Measurements from ENCODE around the gene MAPK8IP3. TPM values are rescaled to one million over a fixed set of nuclear protein-coding genes. Genes with fewer than 3 reads are reported as not detected.

Gene MAPK8IP3
- total RNA-seq, 4 donors from 2014 or later: 78.1 to 456 (median 193) TPM

DNA sequence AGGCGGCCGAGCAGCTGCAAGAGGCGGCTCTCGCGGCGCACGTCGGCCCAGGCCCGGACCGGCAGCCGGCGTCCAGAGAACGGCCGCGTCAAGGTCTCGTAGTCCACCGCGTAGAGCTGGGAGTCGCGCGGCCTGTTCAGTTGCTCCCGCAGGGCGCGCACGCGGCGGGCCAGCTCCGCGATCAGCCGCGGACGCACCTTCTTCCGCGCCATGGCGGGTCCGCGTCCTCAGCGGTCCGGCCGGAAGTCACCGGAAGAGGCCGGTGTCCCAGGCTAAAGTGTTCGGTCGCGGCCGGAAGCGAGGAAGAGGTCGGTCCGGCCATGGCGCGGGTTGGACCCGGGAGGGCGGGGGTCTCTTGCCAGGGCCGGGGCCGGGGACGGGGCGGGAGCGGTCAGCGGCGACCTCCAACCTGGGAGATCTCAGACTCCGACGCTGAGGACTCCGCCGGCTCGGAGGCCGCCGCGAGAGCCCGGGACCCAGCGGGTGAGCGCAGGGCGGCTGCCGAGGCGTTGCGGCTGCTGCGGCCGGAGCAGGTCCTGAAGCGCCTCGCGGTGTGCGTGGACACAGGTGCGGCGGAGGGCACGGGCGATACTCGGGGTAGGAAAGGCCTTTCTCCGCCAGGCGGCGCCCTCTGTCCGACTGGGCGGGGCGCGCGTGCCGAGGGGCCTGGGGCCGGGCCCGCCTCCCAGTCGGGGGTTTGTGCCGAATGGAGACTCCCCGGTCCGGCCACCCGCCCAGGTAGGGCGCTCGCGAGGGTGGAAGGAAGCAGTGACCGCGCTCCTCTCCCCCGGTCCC, 67.1 kb downstream of the MAPK8IP3 start, which contains the start of gene MRPS34:
Gene MRPS34 (minus strand): TSS at position 227 of the 795 bp plus-strand sequence. CDS start 15 bp downstream, at position 212.
- Histone ChIP-seq H3K4me3 (peak within 1 kb of the TSS; percentile 79 to 99 (median 86)), H3K27me3 (no peaks in the 10 kb centered on the region), H3K9me3 (no peaks in the 10 kb centered on the region), H3K4me1 (peaks cover 0 to 34% (median 19%) of the 10 kb centered on the region in 4 donors), H3K27ac (peak within 1 kb of the TSS; percentile 86 to 99 (median 91)), H3K36me3 (peaks cover 0 to 48% (median 0%) of the 10 kb centered on the region in 3 donors)
- peak; percentile 81 to 91 (median 89) for DNase-seq
- TF ChIP-seq POLR2A (IDR thresholded peaks at IDR 0.05): peak; percentile 69 to 70
- TF ChIP-seq, protein P1, sequence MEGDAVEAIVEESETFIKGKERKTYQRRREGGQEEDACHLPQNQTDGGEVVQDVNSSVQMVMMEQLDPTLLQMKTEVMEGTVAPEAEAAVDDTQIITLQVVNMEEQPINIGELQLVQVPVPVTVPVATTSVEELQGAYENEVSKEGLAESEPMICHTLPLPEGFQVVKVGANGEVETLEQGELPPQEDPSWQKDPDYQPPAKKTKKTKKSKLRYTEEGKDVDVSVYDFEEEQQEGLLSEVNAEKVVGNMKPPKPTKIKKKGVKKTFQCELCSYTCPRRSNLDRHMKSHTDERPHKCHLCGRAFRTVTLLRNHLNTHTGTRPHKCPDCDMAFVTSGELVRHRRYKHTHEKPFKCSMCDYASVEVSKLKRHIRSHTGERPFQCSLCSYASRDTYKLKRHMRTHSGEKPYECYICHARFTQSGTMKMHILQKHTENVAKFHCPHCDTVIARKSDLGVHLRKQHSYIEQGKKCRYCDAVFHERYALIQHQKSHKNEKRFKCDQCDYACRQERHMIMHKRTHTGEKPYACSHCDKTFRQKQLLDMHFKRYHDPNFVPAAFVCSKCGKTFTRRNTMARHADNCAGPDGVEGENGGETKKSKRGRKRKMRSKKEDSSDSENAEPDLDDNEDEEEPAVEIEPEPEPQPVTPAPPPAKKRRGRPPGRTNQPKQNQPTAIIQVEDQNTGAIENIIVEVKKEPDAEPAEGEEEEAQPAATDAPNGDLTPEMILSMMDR (IDR thresholded peaks at IDR 0.05): peak; percentile 78 to 90 (median 82)

DNA sequence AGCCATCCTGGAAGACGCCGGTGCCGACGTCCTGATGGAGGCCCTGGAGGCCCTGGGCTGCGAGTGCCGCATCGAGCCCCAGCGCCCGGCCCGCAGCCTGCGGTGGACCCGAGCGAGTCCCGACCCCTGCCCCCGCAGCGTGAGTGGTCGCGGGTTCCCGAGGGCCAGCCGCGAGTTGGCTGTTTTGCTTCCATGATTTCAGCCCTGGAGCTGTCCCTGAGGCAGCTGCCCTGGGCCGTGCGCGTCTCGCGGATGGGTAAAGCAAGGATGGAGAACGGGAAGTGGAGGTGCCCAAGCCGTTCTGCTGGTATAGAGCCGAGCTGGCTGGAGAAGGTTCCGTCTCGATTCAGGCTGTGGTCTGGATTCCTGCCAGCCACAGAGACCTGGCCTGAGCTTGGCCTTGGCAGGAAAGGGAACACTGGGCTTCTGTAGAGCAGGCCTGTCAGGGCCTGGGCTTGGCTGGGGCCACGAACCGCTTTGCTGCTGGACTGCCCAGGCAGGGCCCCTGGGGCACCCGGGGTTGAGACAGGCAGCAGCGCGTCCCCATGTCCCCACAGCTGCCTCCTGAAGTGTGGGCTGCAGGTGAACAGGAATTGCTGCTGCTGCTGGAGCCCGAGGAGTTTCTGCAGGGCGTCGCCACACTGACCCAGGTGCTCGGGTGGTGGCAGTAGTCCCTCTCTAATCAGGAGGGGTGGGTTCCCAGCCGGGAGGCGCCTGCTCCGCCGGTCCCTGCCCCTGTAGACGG, 67.9 kb downstream of the MAPK8IP3 start:
- Histone ChIP-seq H3K36me3 (peaks cover 0 to 48% (median 0%) of the 10 kb centered on the region in 3 donors), H3K4me3 (peak overlapping the region; percentile 79 to 99 (median 86)), H3K4me1 (peaks cover 0 to 34% (median 19%) of the 10 kb centered on the region in 4 donors), H3K27ac (peak overlapping the region; percentile 86 to 99 (median 91)), H3K9me3 (no peaks in the 10 kb centered on the region), H3K27me3 (no peaks in the 10 kb centered on the region)
- DNase-seq: peak in 2 of 3 donors; percentile 42 to 70
- TF ChIP-seq POLR2A (IDR thresholded peaks at IDR 0.05): no peak
- TF ChIP-seq, protein P1 (IDR thresholded peaks at IDR 0.05): no peak

DNA sequence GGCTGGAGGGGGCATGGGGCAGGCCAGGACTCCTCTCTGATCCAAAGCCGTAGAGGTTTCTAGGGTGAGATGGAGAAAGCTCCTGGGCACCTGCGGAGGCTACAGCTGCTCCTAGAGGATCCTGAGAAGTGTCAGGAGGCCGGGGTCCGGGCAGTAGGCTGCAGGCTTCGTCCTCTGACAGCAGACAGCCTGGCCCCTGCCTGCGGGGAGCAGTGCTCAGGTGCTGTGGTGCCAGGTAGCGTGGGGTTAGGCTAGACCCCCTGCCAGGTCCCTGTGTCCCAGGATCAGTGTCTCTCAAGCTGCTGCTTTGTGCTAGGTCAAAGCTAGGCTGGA, 68.4 kb downstream of the MAPK8IP3 start:
- H3K27me3 ChIP-seq: no peaks in the 10 kb centered on the region
- DNase-seq: no peak
- no peak for TF ChIP-seq POLR2A (IDR thresholded peaks at IDR 0.05)
- TF ChIP-seq, protein P1 (IDR thresholded peaks at IDR 0.05): no peak
- peaks cover 0 to 48% (median 0%) of the 10 kb centered on the region in 3 donors for H3K36me3 ChIP-seq
- peaks cover 0 to 34% (median 19%) of the 10 kb centered on the region in 4 donors for H3K4me1 ChIP-seq
- no peak overlapping the region for H3K27ac ChIP-seq
- H3K9me3 ChIP-seq: no peaks in the 10 kb centered on the region
- peak overlapping the region in 3 of 4 donors; percentile 79 to 99 (median 83) for H3K4me3 ChIP-seq

DNA sequence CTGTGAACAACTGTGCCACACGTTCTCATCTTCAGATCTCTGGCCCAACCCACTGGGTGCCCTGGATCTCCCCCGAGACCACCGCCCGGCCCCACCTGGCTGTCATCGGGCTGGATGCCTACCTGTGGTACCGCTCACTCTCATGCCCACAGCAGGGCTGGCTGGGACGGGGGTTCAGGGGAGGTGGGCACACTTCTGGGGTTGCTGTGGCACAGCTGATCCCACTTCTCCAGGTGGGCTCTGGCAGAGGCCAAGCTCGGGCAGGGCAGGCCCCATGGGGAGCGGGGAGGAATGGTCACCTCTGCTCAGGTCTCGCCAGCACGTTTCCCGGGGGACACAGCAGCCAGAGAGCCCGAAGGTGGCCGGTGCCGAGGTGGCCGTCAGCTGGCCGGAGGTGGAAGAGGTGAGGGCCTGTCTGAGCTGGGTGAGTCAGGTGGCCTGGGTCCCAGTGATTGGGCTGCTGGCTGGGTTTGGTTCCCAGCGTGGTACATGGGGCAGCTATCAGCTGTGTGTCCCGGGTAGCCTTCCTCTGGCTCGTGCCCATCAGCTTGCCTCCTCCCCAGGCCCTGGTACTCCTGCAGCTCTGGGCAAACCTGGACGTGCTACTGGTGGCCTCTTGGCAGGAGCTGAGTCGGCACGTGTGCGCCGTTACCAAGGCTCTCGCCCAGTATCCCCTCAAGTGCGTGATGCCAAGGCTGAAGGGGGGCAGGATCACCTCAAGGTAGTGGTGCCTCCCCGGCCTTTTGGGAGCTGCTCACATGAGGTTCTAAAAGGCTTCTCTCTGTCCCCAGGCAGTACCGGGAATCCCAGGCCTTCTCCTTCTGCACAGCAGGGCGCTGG, 69.2 kb downstream of the MAPK8IP3 start:
- no peak overlapping the region for H3K27ac ChIP-seq

More for the DNA sequence above, 69.2 kb downstream of the MAPK8IP3 start:
- DNase-seq: no peak
- Histone ChIP-seq H3K36me3 (peaks cover 0 to 52% (median 0%) of the 10 kb centered on the region in 3 donors), H3K4me3 (no peak overlapping the region), H3K27me3 (no peaks in the 10 kb centered on the region), H3K9me3 (no peaks in the 10 kb centered on the region), H3K4me1 (peaks cover 0 to 29% (median 16%) of the 10 kb centered on the region in 4 donors)
- no peak for TF ChIP-seq POLR2A (IDR thresholded peaks at IDR 0.05)
- TF ChIP-seq, protein P1 (IDR thresholded peaks at IDR 0.05): no peak

Measured in Peyer's patch (tissue), 4 donors.